Urinary bladder (tissue), 4 donors: Measurements from ENCODE around the gene FBXO4. TPM values are rescaled to one million over a fixed set of nuclear protein-coding genes. Genes with fewer than 3 reads are reported as not detected.

Experiments used
- DNase-seq: peaks from one replicate; pipeline ENCODE4 v3.0.0-alpha.2; 2015; ENCODE audit errors: extremely low spot score
- H3K27ac ChIP-seq: one replicate; pipeline ENCODE4 v1.5.1; 2013; ENCODE audit warnings: low read depth, mild to moderate bottlenecking, moderate library complexity
- H3K36me3 ChIP-seq: one replicate; pipeline ENCODE4 v1.6.1; 2013; ENCODE audit warnings: mild to moderate bottlenecking, moderate library complexity; ENCODE audit not compliant: insufficient read depth
- H3K4me1 ChIP-seq: one replicate; pipeline ENCODE4 v1.6.1; 2013; ENCODE audit warnings: mild to moderate bottlenecking, moderate library complexity; ENCODE audit not compliant: insufficient read depth
- H3K4me3 ChIP-seq: one replicate; pipeline ENCODE4 v1.5.1; 2013; ENCODE audit warnings: low read depth, low read length
- WGBS: extraction: QIAGEN DNeasy Blood & Tissue Kit; methylation state at CpG from one replicate; pipeline ENCODE4 v1.1.7; 2013; 5-methylcytosine and 5-hydroxymethylcytosine counted together
- polyA plus RNA-seq: library from polyadenylated mRNA; stranded (reverse); fragments of 200-250 nt; gene quantifications from one replicate; pipeline ENCODE4 v1.2.3, GENCODE V29; 2013
- total RNA-seq: library from RNA; depleted of rRNA; stranded (reverse); fragments of >200 nt; gene quantifications from one replicate; pipeline ENCODE4 v1.2.3, GENCODE V29; 2014
- donor health status: healthy with polysubstance abuse.
- donor health status: healthy.

The FBXO4 gene
- total and polyA plus RNA-seq, 2 donors: 8.7 to 20.2 TPM

DNA sequence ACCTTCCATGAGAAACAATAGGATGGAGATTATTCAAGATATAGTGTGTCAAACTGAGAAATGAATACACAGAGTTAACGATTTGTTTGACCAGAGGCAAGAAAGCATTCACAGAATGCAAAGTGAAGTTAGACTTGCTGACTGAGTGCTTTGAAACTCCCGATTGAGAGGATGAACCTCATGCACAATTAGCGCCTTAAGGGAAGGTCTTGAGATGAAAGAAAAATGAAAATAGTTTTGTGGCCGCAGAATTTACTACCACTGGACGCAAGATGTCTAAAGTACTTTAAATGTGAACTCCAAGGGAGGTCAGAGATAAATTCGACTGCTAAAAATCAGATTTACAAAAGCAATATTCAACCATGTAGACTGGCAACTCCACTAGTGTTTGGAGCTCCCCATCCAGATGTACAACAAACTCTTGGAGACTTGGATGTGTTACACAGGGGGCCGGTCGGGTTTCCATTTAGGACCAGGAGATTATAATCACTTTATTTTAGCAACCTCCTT lies 21.6 kb upstream of the FBXO4 start:
- peak overlapping the region; percentile 81 for H3K27ac ChIP-seq
- WGBS: 43% methylated on average over 8 of the region's 8 CpGs
- no peaks in the 10 kb centered on the region for H3K36me3 ChIP-seq
- no peaks in the 10 kb centered on the region for H3K4me1 ChIP-seq
- H3K4me3 ChIP-seq: peak overlapping the region; percentile 44
- DNase-seq: no peak

DNA sequence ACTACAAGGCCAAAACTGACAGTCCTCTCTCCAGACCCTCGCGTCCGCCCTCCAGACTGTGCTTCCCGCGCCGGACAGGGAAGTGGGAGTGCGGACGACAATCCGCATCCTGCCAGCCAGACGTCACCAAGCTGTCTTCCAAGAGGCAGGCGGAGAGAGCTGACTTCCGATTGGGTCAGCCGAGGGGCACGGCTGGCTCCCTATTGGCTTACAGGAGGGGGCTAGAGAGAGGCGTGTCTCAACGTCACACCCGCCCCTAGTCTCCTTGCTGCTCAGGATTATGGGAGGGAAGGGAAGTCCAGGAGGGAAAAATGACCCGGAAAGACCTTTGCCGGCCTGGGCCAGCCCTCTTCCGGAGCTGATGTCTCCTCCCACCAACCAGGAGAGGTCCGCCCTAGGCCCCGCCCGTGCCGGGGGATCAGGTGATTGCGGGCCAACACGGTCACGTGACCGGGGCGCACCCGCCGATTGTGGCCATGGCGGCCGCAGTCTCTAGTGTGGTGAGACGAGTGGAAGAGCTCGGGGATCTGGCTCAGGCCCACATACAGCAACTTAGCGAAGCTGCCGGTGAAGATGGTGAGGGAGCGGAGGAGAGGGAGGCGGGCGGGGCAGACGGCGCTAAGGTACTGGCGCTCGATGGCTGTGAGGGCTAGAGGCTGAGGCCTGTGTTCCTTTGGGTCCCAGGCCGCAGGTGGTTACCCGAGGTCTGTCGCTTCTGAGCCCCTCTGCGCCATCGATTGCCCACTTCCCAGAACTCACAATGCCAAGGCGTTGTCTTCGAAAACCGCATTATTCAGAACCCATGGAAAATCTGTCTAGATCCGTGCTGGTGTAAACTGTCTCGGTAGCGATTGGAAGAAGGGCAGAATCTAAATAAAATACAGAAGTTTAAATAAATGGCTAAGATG lies 20.9 kb upstream of the FBXO4 start, which contains the start of gene RIMOC1:
Gene RIMOC1, plus strand, starts transcription at position 453 of the 908 bp plus-strand sequence. Its CDS starts 24 bp downstream, at position 477.
- peak within 1 kb of the TSS; percentile 58 for H3K4me3 ChIP-seq
- H3K36me3 ChIP-seq: no peaks in the 10 kb centered on the region
- under 1% methylated on average over 55 of the region's 55 CpGs for WGBS
- DNase-seq: peak; percentile 98
- H3K4me1 ChIP-seq: no peaks in the 10 kb centered on the region
- peak within 1 kb of the TSS; percentile 81 for H3K27ac ChIP-seq

- 82% methylated on average over 2 of the region's 2 CpGs for WGBS
- DNase-seq: no peak
- no peaks in the 10 kb centered on the region for H3K4me1 ChIP-seq
Measured at GRCh38 chr5:41906151-41906550, 18.9 kb upstream of the FBXO4 start.

GRCh38 chr5:41908374-41909079 lies 16.6 kb upstream of the FBXO4 start:
- H3K4me3 ChIP-seq: no peak overlapping the region
- no peak for DNase-seq
- no peaks in the 10 kb centered on the region for H3K4me1 ChIP-seq
- H3K27ac ChIP-seq: no peak overlapping the region
- no peaks in the 10 kb centered on the region for H3K36me3 ChIP-seq
- WGBS: 92% methylated on average over 4 of the region's 4 CpGs

More at GRCh38 chr5:41906151-41906550, 18.9 kb upstream of the FBXO4 start:
- Histone ChIP-seq H3K36me3 (no peaks in the 10 kb centered on the region), H3K27ac (no peak overlapping the region), H3K4me3 (no peak overlapping the region)

- Histone ChIP-seq H3K4me1 (no peaks in the 10 kb centered on the region), H3K36me3 (peaks cover 9% of the 10 kb centered on the region), H3K27ac (no peak overlapping the region), H3K4me3 (no peak overlapping the region)
- DNase-seq: no peak
- 82% methylated on average over 2 of the region's 2 CpGs for WGBS
Measured at GRCh38 chr5:41918105-41918504, 7.0 kb upstream of the FBXO4 start.

- Histone ChIP-seq H3K4me3 (no peak overlapping the region), H3K27ac (no peak overlapping the region), H3K4me1 (no peaks in the 10 kb centered on the region), H3K36me3 (peaks cover 5% of the 10 kb centered on the region)
- DNase-seq: no peak
- WGBS: 96% methylated on average over 1 of the region's 1 CpG
Measured at GRCh38 chr5:41921166-41921565, 3.9 kb upstream of the FBXO4 start.

DNA sequence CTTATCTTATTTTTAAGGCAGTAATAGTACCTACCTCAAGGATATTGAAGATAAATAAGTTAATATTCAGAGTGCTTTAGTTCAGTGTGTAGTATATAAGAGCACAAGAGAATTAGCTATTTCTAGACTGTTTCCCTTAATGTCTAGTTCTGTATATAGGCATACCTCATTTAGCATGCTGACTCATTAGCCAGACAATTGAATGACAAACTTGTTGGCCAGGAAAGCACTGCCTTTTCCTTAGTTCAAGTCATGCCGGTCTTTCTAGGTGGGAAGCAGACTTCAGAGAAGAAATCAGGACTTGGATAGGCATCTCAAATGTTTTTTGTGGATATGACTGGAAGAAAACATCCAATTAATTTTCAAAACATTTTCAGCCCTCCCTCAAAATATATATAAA lies 3.2 kb upstream of the FBXO4 start:
- Histone ChIP-seq H3K36me3 (peaks cover 5% of the 10 kb centered on the region), H3K27ac (no peak overlapping the region), H3K4me1 (no peaks in the 10 kb centered on the region), H3K4me3 (no peak overlapping the region)
- WGBS: 88% methylated on average over 1 of the region's 1 CpG
- DNase-seq: no peak

DNA sequence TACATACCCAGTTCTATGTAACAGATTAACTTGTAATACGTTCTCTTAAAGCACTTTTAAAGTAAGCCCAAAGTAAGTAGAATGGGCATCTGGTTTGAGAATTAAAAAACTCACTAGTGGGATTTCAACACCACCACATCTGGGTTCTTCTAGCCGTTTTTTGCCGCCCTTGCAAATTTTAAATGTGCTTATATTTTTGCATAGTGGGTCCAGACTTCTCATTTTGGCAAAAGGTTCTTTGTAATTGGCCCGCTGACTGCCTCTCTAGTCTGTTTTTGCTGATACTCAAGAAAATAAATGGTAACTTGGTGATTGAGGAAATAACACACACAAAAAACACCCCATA lies 582 bp upstream of the FBXO4 start:
- no peak for DNase-seq
- WGBS: 55% methylated on average over 4 of the region's 4 CpGs
- H3K27ac ChIP-seq: peak overlapping the region; percentile 95
- no peaks in the 10 kb centered on the region for H3K4me1 ChIP-seq
- peak overlapping the region; percentile 66 for H3K4me3 ChIP-seq
- H3K36me3 ChIP-seq: peaks cover 2% of the 10 kb centered on the region

GRCh38 chr5:41925555-41925951 lies 472 bp downstream of the FBXO4 start:
- peaks cover 2% of the 10 kb centered on the region for H3K36me3 ChIP-seq
- under 1% methylated on average over 18 of the region's 18 CpGs for WGBS
- peak overlapping the region; percentile 95 for H3K27ac ChIP-seq
- H3K4me3 ChIP-seq: peak overlapping the region; percentile 66
- no peaks in the 10 kb centered on the region for H3K4me1 ChIP-seq
- DNase-seq: no peak

DNA sequence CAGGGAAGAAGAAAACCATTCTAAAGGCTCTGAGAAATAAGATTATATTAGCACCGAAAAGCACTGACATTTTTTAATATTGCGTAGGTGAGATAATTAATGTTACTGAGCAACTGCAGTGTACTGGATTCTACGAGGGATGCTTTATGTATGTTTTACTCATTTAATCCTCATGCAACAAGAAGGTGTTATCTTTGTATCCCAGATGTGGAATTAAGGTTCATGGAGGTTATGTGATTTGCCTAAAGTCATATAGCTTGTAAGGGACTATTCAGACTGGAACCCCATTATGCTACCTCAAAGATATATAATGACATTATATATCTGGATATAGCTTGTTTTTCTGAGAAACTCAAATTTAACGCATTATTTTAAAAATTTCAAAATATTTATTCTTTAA lies 2.5 kb downstream of the FBXO4 start:
- Histone ChIP-seq H3K4me1 (no peaks in the 10 kb centered on the region), H3K27ac (no peak overlapping the region), H3K4me3 (no peak overlapping the region), H3K36me3 (peaks cover 3% of the 10 kb centered on the region)
- DNase-seq: no peak
- 94% methylated on average over 4 of the region's 4 CpGs for WGBS

GRCh38 chr5:41929035-41929434 lies 4.0 kb downstream of the FBXO4 start:
- Histone ChIP-seq H3K27ac (no peak overlapping the region), H3K4me3 (no peak overlapping the region), H3K4me1 (no peaks in the 10 kb centered on the region), H3K36me3 (peaks cover 3% of the 10 kb centered on the region)
- no peak for DNase-seq

DNA sequence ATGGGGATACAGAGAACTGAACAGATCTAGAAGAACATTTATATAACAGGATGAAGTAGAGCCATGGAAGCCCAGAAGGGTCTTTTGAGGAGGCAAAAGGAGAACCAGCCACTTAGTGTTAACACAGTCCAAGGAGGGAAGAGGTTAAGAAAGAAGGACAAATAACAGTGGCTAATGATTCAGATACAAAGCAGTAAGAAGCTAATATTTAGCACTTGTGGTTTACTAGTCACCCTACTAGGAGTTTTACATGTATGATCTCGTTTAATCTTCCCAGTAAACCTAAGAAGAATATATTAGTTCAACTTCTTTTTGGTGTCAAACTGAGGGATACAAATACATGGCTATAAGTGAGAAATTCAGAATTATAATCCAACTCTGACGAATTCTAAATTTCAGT lies 7.7 kb downstream of the FBXO4 start:
- 96% methylated on average over 2 of the region's 2 CpGs for WGBS
- Histone ChIP-seq H3K36me3 (peaks cover 6% of the 10 kb centered on the region), H3K27ac (no peak overlapping the region), H3K4me3 (no peak overlapping the region), H3K4me1 (no peaks in the 10 kb centered on the region)
- no peak for DNase-seq

GRCh38 chr5:41935544-41935943 lies 10.5 kb downstream of the FBXO4 start:
- Histone ChIP-seq H3K36me3 (peaks cover 4% of the 10 kb centered on the region), H3K4me3 (no peak overlapping the region), H3K27ac (no peak overlapping the region), H3K4me1 (no peaks in the 10 kb centered on the region)
- no peak for DNase-seq

GRCh38 chr5:41940641-41941040 lies 15.6 kb downstream of the FBXO4 start:
- DNase-seq: no peak
- H3K36me3 ChIP-seq: no peaks in the 10 kb centered on the region
- H3K4me1 ChIP-seq: no peaks in the 10 kb centered on the region
- 96% methylated on average over 1 of the region's 1 CpG for WGBS
- H3K27ac ChIP-seq: no peak overlapping the region
- no peak overlapping the region for H3K4me3 ChIP-seq
